Activated CD4-positive, alpha-beta T cell treated with anti-CD3 and anti-CD28 coated beads, Interleukin-2, amount 10 ng/mL, durations not matched to agents 7 days and 5 days (primary cell): ENCODE data around the gene SMIM8. TPM values are rescaled to one million over a fixed set of nuclear protein-coding genes. Genes with fewer than 3 reads are reported as not detected.
"Not testable (repeated sequence)": the region's sequence is repeated elsewhere in the genome, so short reads cannot be mapped to it uniquely, and the experiment has no call there.

ENCODE experiments used
- CTCF ChIA-PET: fragments of 350-600 bp; sonication (Branson Sonifier 250); formaldehyde crosslinking; loops from one replicate; lab custom pipeline; 2021; ENCODE audit warnings: antibody characterized with exemption; lab: Charles Lee
- POLR2A ChIA-PET: fragments of 350-600 bp; sonication (Branson Sonifier 250); formaldehyde crosslinking; loops from one replicate; lab custom pipeline; 2021; ENCODE audit warnings: antibody characterized with exemption; lab: Charles Lee
- DNase-seq: peaks from one replicate; pipeline ENCODE4 v3.0.0-alpha.2; 2020
- H3K27ac Mint-ChIP-seq: one replicate; pipeline ENCODE4 v1.8.0; 2021; ENCODE audit warnings: mild to moderate bottlenecking, moderate library complexity, mixed read lengths
- H3K27me3 Mint-ChIP-seq: one replicate; pipeline ENCODE4 v1.8.0; 2021; ENCODE audit warnings: mixed read lengths
- H3K36me3 Mint-ChIP-seq: one replicate; pipeline ENCODE4 v1.8.0; 2021; ENCODE audit warnings: low read depth, mixed read lengths
- H3K4me1 Mint-ChIP-seq: one replicate; pipeline ENCODE4 v1.8.0; 2021; ENCODE audit warnings: mixed read lengths
- H3K4me3 Mint-ChIP-seq: one replicate; pipeline ENCODE4 v1.8.0; 2021; ENCODE audit warnings: mild to moderate bottlenecking, moderate library complexity, mixed read lengths
- H3K9me3 Mint-ChIP-seq: one replicate; pipeline ENCODE4 v1.8.0; 2021; ENCODE audit warnings: mixed read lengths
- total RNA-seq, 2 experiments: library from RNA; stranded (reverse); gene quantifications; one replicate each; pipeline ENCODE4 v1.2.3, GENCODE V29; 2021

Gene SMIM8
- total RNA-seq, 2 experiments from 2014 or later = 10.9 to 11.6 TPM

DNA sequence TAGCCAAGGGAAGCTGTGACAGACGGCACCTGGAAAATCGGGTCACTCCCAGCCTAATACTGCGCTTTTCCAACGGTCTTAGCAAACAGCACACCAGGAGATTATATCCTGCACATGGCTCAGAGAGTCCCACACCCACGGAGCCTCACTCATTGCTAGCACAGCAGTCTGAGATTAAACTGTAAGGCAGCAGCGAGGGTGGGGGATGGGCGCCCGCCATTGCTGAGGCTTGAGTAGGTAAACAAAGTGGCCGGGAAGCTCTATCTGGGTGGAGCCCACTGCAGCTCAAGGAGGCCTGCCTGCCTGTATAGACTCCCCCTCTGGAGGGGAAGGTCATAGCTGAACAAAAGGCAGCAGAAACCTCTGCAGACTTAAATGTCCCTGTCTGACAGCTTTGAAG is 21.1 kb upstream of the SMIM8 start:
- CTCF ChIA-PET = interaction anchor here (1.6 kb wide), 1 partner anchor 20 kb away, joined by 3 read pairs; no protein-coding TSS in a partner anchor
- POLR2A ChIA-PET = not testable (repeated sequence)

DNA sequence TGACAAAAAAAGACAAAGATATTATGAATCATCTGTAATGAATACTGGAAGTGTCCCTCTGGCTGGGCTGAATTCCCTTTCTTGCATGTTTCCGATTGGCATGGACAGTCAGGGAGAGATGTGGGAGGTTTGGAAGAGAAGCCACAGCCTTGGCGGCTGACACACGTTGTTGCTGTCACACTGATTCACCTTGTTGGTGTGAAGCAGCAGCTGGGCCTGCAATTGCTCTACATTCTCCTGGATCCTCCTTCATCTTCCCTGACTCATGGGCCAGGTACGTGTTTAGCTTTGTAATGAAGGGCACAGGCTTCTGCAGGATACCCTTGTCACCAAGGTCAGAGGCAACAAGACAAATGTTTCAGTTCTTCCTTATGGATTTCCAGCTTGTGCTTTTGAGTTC is 13.4 kb upstream of the SMIM8 start:
- POLR2A ChIA-PET = no interaction called here
- Mint-ChIP-seq H3K4me1 (no peaks in the 10 kb centered on the region), H3K27ac (no peak overlapping the region), H3K4me3 (no peak overlapping the region), H3K27me3 (peaks cover 32% of the 10 kb centered on the region), H3K9me3 (no peaks in the 10 kb centered on the region), H3K36me3 (no peaks in the 10 kb centered on the region)
- DNase-seq = no peak
- CTCF ChIA-PET = interaction anchor here (0.6 kb wide), 1 partner anchor 1612 kb away, joined by 3 read pairs; no protein-coding TSS in a partner anchor

More for the DNA sequence above, 21.1 kb upstream of the SMIM8 start:
- not testable (repeated sequence) for H3K36me3 Mint-ChIP-seq, DNase-seq, H3K4me3 Mint-ChIP-seq, H3K4me1 Mint-ChIP-seq, H3K9me3 Mint-ChIP-seq, H3K27ac Mint-ChIP-seq
- H3K27me3 Mint-ChIP-seq = peaks cover 31% of the 10 kb centered on the region

DNA sequence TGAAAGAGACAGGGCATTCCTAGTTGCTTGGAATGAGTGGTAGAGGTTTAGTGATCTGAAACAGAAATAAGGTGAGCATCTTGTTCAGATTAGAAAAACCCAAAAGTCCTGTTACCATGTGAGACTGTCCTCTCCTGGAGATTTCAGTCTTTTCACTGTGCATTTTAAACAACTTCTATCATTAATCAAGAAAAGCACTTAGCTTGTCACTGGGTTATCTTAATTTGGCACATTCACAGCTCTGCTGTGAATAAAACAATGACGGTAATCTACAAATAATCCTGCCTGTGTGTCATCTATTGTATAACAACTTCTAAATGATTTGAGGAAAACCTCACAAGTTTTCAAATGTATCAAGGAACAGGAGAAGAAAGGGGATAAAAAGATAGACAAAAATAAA is 9.5 kb upstream of the SMIM8 start:
- H3K36me3 Mint-ChIP-seq = no peaks in the 10 kb centered on the region
- H3K27ac Mint-ChIP-seq = no peak overlapping the region
- no peaks in the 10 kb centered on the region for H3K9me3 Mint-ChIP-seq
- ChIA-PET CTCF (interaction anchor here (0.7 kb wide), 1 partner anchor 192 kb away, joined by 3 read pairs; no protein-coding TSS in a partner anchor), POLR2A (no interaction called here)
- no peak for DNase-seq
- no peaks in the 10 kb centered on the region for H3K4me1 Mint-ChIP-seq
- peaks cover 23% of the 10 kb centered on the region for H3K27me3 Mint-ChIP-seq
- no peak overlapping the region for H3K4me3 Mint-ChIP-seq

DNA sequence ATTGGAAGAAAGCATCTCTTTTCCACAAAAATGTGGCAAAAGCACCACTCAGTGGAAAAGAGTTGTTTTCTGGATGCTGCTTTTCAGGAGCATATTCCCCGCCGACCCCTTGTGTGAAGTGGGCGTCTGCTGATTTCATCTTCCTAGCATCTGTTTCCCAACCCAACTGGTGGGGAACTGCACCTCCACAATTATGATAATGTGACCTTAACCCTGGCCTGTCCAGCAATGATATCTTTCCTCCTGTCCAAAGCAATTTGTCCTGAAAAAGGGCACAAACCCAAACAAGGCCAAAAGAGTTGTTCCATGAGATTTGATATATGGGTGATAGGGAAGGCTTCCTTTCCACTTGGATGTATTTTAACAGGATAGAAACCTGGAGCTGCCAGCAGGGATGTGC is 7.3 kb upstream of the SMIM8 start:
- H3K36me3 Mint-ChIP-seq = no peaks in the 10 kb centered on the region
- no peak overlapping the region for H3K27ac Mint-ChIP-seq
- H3K4me3 Mint-ChIP-seq = no peak overlapping the region
- POLR2A ChIA-PET = no interaction called here
- H3K27me3 Mint-ChIP-seq = peaks cover 15% of the 10 kb centered on the region
- H3K9me3 Mint-ChIP-seq = no peaks in the 10 kb centered on the region
- DNase-seq = no peak
- H3K4me1 Mint-ChIP-seq = no peaks in the 10 kb centered on the region
- CTCF ChIA-PET = no interaction called here

DNA sequence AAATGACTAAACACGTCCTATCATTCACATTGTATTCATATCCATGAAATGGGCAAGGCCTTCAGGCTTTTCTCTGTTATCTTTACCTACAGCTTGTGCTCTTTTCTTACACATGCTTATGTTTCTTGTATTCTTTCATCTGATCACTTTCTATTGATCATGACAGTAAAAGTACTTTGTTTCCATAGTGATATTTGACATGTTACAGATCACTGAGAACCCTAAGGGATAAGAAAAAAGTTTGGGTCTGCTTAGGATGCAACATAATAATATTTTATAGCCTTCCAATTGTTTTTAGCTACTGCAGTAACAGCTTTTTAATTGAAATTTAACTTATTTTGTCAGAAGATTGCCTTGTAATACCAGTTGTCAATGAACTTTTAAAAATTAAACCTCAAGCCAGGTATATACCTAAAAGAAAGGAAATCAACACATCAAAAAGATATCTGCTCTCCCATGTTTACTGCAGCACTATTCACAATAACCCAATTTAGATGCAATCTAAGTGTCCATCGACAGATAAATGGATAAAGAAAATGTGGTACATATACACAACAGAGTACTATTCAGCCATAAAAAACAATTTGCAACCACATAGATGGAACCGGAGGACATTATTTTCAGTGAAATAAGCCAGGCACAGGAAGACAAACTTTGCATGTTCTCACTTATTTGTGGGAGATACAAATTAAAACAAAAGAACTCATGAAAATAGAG is 3.0 kb upstream of the SMIM8 start:
- ChIA-PET CTCF (no interaction called here), POLR2A (no interaction called here)
- H3K9me3 Mint-ChIP-seq = peaks cover 3% of the 10 kb centered on the region
- H3K27me3 Mint-ChIP-seq = peaks cover 2% of the 10 kb centered on the region
- DNase-seq = no peak
- no peak overlapping the region for H3K27ac Mint-ChIP-seq
- no peak overlapping the region for H3K4me3 Mint-ChIP-seq
- peaks cover 6% of the 10 kb centered on the region for H3K36me3 Mint-ChIP-seq
- peaks cover 20% of the 10 kb centered on the region for H3K4me1 Mint-ChIP-seq

DNA sequence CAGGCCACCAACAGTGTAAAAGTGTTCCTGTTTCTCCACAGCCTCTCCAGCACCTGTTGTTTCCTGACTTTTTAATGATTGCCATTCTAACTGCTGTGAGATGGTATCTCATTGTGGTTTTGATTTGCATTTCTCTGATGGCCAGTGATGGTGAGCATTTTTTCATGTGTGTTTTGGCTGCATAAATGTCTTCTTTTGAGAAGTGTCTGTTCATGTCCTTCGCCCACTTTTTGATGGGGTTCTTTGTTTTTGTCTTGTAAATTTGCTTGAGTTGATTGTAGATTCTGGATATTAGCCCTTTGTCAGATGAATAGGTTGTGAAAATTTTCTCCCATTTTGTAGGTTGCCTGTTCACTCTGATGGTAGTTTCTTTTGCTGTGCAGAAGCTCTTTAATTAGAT is 1.5 kb downstream of the SMIM8 start:
- peaks cover 11% of the 10 kb centered on the region for H3K36me3 Mint-ChIP-seq
- DNase-seq, H3K9me3 Mint-ChIP-seq, CTCF ChIA-PET, H3K27ac Mint-ChIP-seq, H3K27me3 Mint-ChIP-seq, POLR2A ChIA-PET: not testable (repeated sequence)
- H3K4me1 Mint-ChIP-seq = peaks cover 22% of the 10 kb centered on the region
- peak overlapping the region; percentile 94 for H3K4me3 Mint-ChIP-seq

DNA sequence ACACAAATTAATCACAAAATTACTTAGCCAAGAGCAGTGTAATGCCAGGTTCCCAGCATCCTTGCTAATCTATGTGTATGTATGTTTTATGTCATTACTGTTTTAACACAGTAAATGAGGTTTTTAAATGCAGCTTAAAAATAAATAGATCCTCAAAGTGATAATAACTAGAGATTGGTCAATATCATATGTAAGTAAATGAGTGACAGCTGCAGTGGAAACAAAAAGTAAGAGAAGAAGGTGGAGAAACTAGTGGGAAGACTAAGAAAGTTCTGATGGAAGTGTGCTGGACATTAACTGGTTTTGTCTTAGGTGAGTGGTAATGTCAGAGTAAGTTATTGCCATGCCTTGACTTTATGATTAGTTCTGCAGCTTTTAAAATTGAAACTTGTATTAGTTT is 8.6 kb downstream of the SMIM8 start:
- H3K9me3 Mint-ChIP-seq = peaks cover 18% of the 10 kb centered on the region
- no peak overlapping the region for H3K27ac Mint-ChIP-seq
- H3K4me1 Mint-ChIP-seq = peaks cover 21% of the 10 kb centered on the region
- ChIA-PET CTCF (no interaction called here), POLR2A (no interaction called here)
- no peak for DNase-seq
- peaks cover 20% of the 10 kb centered on the region for H3K36me3 Mint-ChIP-seq
- no peaks in the 10 kb centered on the region for H3K27me3 Mint-ChIP-seq
- H3K4me3 Mint-ChIP-seq = no peak overlapping the region

DNA sequence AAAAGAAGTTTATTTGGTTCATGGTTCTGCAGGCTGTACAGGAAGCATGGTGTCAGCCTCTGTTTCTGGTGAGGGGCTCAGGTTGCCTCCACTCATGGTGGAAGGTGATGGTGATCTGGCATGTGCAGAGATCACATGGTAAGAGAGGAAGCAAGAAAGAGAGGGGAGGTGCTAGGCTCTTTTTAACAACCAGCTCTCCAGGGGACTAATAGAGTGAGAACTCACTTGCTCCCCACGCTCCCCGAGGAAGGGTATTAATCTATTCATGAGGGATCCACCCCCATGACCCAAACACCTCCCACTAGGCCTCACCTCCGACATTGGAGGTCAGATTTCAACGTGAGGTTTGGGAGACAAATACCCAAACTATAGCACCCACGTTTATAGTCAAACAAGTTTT is 10.6 kb downstream of the SMIM8 start:
- POLR2A ChIA-PET = no interaction called here
- Mint-ChIP-seq H3K9me3 (peaks cover 14% of the 10 kb centered on the region), H3K36me3 (peaks cover 18% of the 10 kb centered on the region), H3K27ac (no peak overlapping the region), H3K27me3 (no peaks in the 10 kb centered on the region), H3K4me1 (peaks cover 21% of the 10 kb centered on the region), H3K4me3 (no peak overlapping the region)
- DNase-seq = no peak
- CTCF ChIA-PET = no interaction called here

DNA sequence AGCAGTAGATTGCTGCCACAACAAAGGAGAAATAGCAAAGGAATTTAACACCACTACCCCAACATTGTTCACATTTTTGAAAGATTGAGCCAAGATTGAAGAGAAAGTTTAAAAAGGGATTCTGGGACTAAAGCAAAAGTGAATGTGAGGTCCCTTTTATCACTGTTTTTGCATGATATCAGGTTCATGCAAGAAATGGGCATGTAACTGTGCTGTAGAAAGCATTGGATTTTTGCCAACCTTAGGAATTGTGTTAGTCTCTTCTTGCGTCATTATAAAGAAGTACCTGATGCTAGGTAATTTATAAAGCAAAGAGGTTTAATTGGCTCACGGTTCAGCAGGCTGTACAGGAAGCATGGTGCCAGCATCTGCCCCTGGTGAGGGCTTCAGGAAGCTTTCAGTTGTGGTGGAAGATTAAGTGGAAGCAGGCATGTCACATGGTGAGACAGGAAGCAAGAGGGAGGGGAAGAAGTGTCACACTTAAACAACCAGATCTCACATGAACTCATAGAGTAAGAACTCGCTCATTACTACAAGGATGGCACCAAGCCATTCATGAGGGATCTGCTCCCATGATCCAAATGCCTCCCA is 11.3 kb downstream of the SMIM8 start:
- DNase-seq = peak; percentile 39
- H3K27me3 Mint-ChIP-seq = no peaks in the 10 kb centered on the region
- peaks cover 14% of the 10 kb centered on the region for H3K9me3 Mint-ChIP-seq
- CTCF ChIA-PET = no interaction called here
- H3K4me1 Mint-ChIP-seq = peaks cover 21% of the 10 kb centered on the region
- no peak overlapping the region for H3K4me3 Mint-ChIP-seq
- POLR2A ChIA-PET = no interaction called here
- peaks cover 15% of the 10 kb centered on the region for H3K36me3 Mint-ChIP-seq
- H3K27ac Mint-ChIP-seq = peak overlapping the region; percentile 78

DNA sequence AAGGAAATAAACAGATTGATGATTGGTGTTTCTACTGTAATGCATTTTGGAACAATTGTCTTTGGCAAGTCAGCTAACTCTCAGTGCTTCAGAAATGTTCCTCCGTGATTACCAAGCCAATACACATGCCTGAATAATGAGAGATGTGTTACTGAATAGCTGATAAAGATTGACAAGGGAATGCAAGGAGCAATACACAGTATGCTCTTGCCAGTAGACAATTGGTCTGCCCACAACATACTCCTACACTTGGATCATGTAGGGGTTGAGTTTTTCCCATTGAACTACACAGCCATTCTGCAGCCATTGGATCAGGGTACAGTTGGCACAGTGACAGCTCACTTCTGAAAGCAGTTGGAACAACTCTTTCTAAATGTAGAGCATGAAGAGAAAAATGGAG is 12.3 kb downstream of the SMIM8 start:
- Mint-ChIP-seq H3K27ac (no peak overlapping the region), H3K36me3 (peaks cover 15% of the 10 kb centered on the region), H3K4me3 (no peak overlapping the region), H3K9me3 (peaks cover 14% of the 10 kb centered on the region), H3K4me1 (peaks cover 21% of the 10 kb centered on the region), H3K27me3 (no peaks in the 10 kb centered on the region)
- ChIA-PET CTCF (no interaction called here), POLR2A (no interaction called here)
- no peak for DNase-seq

DNA sequence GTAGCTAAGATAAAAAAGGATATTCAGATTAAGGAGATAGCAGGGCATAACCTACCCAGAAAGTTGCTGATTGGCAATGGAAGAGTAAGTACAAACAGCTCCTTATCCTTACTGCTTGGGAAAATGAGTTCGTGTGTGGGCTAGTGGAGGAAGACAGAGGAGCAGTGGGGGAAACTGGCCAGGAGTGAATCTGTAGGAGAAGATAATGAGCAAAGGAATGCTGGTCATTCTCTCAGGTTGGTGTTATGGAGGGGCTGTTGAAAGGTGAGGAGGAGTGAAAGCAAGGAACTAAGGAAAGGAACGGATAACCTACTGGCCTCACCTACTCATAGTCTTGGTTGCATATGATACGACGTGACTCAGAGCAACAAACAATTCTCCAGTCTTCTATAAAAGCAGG is 14.0 kb downstream of the SMIM8 start:
- no peaks in the 10 kb centered on the region for H3K27me3 Mint-ChIP-seq
- no peak overlapping the region for H3K27ac Mint-ChIP-seq
- no peak overlapping the region for H3K4me3 Mint-ChIP-seq

DNA sequence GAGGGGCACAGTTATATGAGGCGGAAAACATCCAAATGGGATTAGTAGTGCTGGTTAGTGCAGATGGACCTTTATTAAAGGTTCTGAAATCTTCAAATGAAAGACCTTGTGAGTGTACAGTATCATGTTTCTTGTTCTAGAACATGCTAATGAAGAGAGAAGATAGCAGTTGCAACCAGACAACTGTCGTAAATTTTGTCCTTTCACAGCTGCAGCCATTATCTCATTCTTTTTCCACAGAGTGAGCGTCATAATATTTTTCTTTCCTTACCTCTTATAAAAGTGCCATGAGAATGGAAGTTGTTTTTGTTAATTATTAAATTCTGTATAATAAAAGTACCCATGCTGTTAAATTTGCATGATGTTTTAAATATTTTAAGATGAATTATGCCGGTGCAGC is 17.8 kb downstream of the SMIM8 start:
- ChIA-PET POLR2A (no interaction called here), CTCF (no interaction called here)
- Mint-ChIP-seq H3K27me3 (no peaks in the 10 kb centered on the region), H3K36me3 (no peaks in the 10 kb centered on the region), H3K4me1 (no peaks in the 10 kb centered on the region), H3K9me3 (no peaks in the 10 kb centered on the region), H3K27ac (no peak overlapping the region), H3K4me3 (no peak overlapping the region)
- no peak for DNase-seq

More for the DNA sequence above, 14.0 kb downstream of the SMIM8 start:
- ChIA-PET POLR2A (no interaction called here), CTCF (interaction anchor here (1.1 to 1.3 kb wide), 2 partner anchors 10 to 14 kb away, joined by 3 read pairs; partner anchors contain the start of gene SMIM8)
- Mint-ChIP-seq H3K9me3 (peaks cover 14% of the 10 kb centered on the region), H3K36me3 (peaks cover 15% of the 10 kb centered on the region), H3K4me1 (peaks cover 21% of the 10 kb centered on the region)
- no peak for DNase-seq

DNA sequence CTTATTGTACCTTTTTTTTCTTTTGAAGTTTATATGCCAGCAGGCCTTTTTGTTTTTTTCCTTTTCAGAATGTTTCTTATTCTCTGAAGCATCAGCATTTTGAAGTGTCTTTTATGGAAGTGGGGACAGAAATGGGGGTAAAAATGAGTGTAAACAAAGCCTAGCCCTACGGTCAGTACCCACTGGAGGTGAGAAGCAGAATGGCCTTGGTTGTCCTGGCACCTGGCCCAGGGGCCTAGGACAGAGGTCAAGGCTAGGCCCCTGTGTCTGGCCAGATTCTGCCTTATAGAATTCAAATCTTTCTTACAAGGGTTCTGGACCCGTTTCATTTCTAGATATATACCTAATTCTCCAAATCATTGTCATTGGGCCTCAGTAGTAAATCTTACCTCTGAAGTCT is 18.8 kb downstream of the SMIM8 start:
- ChIA-PET CTCF (no interaction called here), POLR2A (no interaction called here)
- no peaks in the 10 kb centered on the region for H3K9me3 Mint-ChIP-seq
- no peaks in the 10 kb centered on the region for H3K4me1 Mint-ChIP-seq
- DNase-seq = no peak
- no peaks in the 10 kb centered on the region for H3K36me3 Mint-ChIP-seq
- no peak overlapping the region for H3K27ac Mint-ChIP-seq
- no peaks in the 10 kb centered on the region for H3K27me3 Mint-ChIP-seq
- no peak overlapping the region for H3K4me3 Mint-ChIP-seq
